SH-SY5Y (cell line): Measurements from ENCODE around the gene INTS14.

Experiments used
- GATA2 ChIP-seq: IDR thresholded peaks from 2 replicates; pipeline ENCODE4 v1.6.1; 2011; ENCODE audit warnings: mild to moderate bottlenecking, low read depth, low read length
- GATA3 ChIP-seq: IDR thresholded peaks from 2 replicates; pipeline ENCODE4 v1.6.1; 2011; ENCODE audit warnings: low read depth, mild to moderate bottlenecking, low read length, moderate library complexity

- TF ChIP-seq GATA2 = no peak
- no peak for TF ChIP-seq GATA3
Observed at GRCh38 chr15:65529762-65530317, 81.1 kb downstream of the INTS14 start.
